Stimulated activated CD8-positive, alpha-beta memory T cell treated with anti-CD3 and anti-CD28 coated beads, Interleukin-15, amount 100 ng/mL, for 48 hours (primary cell): Measurements from ENCODE around the gene ASAP3.
A peak's percentile ranks its signal among the peaks of the same experiment; 100 is the strongest.

Source experiments
- DNase-seq, 2 donors: peaks; one replicate each; pipeline ENCODE4 v3.0.0-alpha.2; 2020; ENCODE audit warnings: low read depth in 2 of 2

ASAP3 gene

DNA sequence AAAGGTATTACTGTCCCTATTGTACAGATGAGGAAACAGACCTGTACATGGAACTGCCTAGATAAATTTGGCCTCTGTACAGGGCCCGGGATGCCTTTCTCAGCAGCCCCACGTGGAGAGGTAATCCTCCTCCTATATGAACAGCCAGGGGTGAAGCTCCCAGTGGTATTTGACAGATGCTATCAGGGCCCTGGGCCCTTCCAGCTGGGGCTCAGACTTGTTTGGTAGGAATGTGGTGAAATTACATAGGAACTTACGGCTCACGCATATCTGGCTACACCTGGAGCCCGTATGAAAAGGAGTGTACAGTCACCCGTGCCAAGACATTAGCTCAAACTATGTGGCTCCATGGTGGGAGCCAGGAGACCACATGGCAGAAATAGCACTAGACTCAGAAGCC, 34.7 kb downstream of the ASAP3 start:
- no peak for DNase-seq

DNA sequence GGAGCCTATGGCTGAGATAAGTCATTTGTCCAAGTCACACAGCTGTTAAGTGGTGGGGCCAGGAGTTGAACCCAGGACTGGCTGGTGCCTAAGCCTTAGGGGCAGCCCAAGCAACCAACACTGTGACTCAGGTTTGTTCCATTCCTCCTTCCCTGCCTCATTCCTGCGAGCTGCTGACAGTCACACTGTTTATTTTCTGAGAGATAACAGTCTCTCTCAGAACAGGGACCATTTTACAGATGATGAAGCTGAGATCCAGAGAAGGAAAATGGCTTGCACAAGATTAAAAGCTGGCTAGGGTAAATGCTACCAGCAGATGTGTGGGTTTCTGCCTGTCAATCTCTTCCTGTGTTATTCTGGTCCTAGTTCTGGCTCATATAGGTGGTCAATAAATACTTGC, 35.1 kb downstream of the ASAP3 start:
- no peak for DNase-seq

DNA sequence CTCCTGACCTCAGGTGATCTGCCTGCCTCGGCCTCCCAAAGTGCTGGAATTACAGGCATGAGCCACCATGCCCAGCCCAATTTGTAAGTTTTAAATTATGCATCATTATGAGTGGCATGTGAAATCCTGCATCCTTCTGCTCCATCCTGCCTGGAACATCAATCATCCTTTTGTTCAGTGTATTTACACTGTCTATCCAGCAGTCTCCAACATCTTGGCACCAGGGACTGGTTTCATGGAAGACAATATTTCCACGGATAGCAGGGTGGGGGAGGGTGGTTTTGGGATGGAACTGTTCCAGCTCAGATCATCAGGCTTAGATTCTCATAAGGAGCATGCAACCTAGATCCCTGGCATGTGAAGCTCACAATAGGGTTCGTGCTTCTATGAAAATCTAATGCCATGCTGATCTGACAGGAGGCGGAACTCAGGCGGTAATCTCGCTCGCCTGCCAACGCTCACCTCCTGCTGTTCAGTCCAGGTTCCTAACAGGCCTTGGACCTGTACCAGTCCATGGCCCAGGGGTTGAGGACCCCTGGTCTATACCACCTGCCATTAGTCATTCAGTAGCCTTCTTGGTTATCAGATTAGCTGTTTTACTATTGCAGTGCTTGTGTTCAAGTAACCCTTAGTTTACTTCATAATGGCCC, 37.2 kb downstream of the ASAP3 start:
- no peak for DNase-seq

DNA sequence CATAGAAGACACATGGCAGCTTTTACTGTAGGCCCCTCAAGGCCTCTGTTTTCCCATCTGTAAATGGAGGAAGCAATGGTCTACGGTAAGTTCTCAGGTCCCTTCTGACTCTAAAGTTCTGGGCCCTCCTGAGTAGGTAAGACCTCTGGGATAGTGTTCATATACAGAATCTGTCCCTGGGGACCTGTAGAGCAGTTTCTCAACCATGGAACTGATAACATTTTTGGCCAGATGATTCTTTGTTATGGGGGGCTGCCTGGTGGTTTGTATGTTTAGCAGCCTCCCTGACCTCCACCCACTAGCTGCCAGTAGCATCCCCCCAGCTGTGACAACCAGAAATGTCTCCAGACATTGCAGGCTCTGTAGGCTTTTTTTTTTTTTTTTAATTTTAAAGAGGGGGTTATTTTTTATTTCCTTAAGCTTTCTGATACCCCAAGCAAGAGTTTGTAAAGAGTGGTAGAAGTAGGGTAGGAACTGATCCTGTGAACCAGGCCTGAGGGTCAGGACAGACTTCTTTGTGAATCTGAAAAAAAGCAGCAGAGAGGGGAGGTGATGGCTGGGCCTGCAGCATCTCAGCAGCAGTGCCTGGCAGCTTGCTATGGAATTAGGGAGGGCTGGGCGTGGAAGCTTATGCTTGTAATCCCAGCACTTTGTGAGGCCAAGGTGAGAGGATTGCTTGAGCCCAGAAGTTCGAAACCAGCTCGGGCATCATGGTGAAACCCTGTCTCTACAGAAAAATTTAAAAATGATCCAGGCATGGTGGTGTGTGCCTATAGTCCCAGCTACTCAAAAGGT, 39.2 kb downstream of the ASAP3 start:
- DNase-seq = no peak

DNA sequence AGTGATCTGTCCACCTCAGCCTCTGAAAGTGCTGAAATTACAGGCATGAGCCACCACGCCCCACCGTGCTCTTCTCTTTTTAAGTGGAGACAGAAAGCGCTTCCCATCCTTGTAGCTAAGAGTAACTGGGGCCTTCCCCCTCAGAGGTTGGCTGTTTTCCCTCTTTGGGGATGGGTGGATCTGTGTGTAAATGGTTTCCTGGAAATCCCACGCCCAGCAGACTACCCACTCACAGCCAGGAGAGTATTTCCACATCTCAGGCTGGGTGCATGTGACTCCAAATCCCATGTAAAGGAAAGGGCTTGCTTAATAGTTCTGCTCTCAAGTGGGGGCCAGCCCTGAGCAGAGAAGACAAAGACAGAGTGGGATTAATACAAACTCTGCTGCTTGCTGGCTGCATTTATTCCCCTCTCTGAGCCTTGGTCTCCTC, 39.9 kb downstream of the ASAP3 start:
- DNase-seq = no peak

DNA sequence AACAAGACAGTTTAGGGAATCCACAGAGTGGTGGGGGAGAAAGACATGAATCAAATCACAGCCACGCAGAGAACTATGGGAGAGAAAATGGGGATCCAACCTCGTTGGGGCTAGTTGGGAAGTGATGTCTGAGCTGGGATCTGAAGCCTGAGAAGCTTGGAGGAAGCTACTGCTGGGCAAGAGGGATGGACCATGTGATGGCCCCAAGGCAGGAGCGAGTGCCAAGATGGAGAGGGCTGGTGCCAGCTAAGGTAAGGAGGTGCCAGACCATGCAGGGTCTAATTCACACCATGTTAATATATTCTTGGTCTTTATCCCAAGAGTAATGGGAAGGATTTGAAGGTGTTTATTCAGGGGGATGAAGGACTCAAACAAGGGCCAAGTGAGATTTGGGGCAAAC, 41.2 kb downstream of the ASAP3 start:
- no peak for DNase-seq

DNA sequence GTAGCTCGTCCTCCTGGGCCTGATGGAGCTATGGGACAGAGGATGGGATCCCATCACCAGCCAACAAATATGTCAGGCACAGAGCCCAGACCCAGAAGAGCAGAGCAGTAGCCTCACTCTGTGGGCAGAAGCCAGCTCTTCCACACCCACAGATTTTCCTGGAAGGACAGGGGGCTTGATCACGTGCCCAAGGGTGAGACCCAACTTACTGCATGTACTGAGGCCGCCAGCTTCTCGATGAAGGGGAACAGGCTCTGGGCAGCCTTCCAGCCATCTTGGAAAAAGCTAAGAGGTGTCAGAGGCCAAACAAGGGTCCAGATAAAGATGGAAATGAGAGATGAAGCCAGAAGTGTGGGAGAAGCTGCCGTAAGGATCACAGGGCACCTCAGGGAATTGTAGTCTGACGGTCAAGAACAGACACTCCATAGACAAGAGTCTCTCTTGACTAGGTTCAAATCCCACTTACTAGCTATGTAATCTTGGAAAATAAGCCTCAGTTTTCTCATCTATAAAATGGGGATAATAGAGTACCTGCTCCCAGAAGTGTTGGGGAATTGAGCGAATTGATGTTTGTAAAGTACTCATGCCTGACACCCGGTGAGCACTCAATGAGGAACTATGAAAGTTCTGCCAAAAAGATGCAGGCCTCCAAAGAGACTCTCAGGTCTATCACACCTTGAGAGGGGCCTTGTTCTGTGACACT, 42.4 kb downstream of the ASAP3 start:
- DNase-seq = no peak

DNA sequence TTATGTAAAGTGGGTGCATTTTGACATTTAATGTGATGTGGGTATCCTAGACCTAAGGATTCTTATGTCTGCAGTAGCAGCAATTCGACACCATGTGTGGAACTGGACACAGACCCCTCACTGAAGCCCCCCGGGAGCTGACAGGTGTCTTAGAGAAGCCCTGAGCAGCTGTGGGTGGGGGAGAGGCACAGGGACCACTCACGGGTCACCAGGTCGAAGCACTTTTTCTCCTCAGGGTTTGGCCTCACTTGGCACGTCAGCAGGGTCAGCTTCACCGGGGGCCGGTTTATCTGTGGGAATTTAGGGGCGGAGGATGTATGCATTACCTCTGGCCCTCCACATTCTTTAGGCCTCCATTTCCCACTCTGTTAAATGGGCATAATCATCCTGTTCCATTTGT, 45.4 kb downstream of the ASAP3 start:
- no peak for DNase-seq

DNA sequence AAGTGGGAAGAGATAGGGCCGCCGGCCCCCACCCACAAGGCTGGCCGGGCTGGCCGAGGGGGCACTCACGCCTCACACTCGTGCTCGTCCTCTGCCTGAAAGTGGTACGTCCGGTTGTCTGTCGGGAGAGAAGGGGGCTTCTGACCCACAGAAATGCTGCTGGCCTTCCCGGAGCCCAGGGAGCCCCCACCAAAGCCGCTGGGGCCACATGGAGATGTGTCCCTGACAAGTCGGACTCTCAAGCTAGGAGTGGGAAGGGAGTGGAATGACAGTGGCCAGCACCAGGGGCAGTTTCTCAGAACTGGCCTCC, 46.7 kb downstream of the ASAP3 start:
- DNase-seq = no peak

DNA sequence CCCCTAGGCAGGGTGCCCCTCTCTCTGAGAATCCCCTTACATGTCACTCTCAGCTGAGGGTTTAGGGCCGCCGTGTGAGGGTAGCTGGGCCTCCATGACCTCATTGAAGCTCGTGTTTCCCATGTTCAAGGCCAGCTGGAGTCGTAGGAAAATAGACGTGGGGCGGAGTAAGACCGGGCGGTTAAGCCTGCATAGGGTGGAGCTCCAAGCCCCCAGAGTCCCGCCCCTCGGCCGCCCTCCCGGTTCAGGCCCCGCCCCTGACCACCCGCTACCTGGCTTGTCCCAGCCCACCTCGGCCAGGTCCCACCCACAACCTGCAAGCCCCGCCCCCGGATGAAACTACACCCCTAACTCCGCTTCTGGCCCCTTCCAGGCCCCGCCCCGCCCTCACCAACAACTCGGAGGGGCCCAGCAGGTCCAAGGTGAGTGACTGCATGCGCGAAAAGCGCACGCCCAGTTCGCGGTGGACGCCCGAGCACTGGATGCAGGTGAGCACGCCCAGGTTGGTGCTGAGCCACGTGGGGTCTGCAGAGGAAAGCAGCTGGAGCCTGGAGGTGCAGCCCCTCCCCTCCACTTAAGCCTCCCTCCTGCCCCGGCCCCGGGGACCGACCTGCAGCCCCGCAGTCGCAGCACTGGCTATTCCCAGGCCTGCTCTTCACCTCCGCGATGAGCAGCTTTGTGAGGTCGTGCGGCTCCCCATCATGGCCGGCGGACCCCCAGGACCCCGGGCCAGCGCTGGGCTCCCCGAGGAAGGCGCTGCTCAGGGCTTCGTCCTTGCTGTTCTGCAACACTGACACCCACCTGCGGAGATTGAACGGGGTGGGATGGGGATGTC, 47.2 kb downstream of the ASAP3 start:
- DNase-seq = peak in 1 of 2 donors; percentile 10

DNA sequence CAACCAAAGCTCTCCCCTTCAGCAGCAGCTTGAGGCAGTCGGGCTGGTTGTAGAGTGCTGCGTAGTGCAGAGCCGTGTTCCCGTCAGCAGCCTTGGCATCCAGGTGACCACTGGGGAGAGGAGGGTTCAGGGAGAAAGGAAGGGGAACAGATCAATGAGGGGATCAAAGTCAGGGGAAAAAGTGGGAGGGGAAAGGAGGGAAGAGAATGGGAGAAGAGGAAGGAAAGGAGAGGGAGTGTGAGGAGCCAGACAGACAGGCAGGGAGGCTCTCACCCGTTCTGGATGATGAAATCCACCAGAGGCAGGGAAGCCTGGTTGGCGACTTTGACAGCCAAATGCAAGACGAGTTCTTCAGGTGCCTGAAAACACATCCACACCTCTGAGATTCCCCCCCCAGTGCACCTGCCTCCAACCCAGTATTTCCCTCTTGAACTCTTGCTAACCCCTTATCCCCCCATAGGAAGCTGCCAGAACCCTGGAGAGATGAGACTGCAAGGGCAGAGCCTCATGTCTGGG, 49.7 kb downstream of the ASAP3 start:
- DNase-seq = no peak

DNA sequence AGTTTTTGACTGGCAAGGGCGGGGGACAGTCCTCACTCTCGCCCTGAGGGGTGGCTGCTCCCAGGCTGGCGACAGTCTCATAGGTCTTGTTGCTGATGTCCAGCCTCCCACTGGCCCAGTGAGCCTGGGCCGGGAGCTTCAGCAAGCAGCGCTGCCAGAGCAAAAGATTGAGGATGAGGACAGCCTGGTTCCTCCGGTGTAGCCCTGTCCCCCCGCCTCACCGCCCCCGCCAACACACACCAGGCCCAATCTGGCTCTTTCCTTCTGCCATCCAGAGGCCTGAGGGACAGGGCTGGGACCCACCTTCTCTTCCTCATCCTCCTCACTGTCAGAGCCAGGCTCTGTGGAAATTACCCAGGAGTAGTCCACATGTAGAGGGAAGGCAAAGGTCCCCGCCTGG, 50.9 kb downstream of the ASAP3 start:
- no peak for DNase-seq

DNA sequence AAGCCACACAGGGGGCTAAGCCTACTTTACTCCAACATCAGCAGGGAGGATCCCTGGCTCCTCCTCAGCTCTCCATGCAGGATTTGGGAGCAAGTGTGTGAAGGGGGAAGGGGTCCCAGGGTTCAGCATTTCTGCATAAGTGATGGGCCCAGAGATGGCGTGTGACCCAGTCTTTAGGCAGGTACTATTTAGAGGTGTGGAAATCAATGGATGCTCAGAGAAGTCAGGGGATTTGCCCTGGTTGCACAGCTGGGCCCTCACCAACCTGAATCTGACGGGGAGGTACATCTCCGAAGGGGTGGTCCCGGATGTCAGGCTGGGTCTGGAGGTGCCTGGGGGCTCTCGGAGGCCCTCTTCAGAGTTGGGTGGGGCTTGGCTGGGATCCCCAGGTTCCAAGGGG, 52.5 kb downstream of the ASAP3 start:
- no peak for DNase-seq

DNA sequence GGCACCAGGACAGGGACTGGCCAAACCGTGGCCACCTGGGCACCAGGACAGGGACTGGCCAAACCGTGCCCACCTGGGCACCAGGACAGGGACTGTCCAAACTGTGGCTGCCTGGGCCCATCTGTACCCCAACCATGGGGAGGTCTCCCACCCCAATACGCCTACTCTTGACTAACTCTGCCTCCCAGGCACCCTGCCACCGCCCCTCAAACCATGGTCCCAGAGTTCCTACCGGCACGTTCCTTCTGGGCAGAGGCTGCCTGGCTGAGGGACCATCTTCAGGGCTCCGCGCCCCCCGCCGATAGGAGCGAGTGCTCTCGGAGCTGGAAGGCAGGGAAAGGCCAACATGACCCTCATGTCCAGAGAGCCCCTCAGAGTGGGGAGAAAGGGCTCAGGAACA, 53.2 kb downstream of the ASAP3 start:
- no peak for DNase-seq

DNA sequence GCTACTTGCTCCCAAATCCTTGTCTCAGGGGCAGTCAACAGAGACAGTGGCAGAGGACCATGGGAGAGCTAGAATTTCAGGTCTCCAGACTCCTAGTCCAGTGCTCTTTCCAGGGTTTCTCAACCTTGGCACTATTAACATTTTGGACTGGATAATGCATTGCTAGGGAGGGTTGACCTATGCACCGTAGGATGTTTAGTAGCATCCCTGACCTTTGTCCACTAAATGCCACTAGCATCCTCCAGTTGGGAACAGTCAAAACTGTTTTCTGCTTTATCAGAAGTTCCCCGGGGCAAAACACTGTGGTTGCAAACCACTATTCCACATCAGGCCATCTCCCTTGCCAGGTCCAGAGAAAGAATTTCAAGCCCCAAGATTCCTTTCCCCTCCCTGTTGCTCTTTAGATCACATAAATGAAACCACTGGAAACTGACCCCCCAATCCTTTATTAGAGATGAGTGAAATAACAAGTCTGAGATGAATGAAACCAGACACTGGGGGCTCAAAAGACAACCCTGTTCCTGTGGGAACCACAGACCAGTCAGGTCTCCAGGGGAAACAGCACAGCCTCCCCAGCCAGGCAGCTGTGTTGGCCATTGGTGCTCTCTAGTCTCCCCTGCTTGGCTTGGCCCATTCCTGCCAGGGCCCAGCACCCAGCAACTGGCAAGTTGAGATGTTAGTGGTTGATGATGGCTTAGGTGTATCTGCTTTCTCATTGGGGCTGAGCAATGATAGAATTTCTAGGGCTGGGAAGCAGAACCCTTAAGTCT, 55.7 kb downstream of the ASAP3 start:
- DNase-seq = no peak

DNA sequence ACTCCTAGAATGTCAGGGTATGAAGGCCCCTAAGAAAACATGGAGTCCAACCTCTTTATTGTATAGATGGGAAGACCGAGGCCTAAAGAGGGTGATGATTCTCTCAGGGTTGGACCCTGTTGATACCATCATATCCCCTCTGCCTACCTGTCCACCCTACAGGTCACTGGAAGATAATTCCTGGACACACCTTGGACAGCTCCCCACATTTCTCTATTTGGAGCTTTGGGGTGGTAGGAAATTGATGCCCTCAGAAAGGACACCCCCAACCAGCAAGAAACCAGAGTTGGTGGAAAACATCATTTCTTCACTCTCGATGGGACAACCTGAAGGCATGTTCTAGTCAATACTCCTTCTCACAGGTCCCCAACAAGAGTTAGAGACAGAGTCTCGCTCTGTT, 56.4 kb downstream of the ASAP3 start:
- DNase-seq = no peak

DNA sequence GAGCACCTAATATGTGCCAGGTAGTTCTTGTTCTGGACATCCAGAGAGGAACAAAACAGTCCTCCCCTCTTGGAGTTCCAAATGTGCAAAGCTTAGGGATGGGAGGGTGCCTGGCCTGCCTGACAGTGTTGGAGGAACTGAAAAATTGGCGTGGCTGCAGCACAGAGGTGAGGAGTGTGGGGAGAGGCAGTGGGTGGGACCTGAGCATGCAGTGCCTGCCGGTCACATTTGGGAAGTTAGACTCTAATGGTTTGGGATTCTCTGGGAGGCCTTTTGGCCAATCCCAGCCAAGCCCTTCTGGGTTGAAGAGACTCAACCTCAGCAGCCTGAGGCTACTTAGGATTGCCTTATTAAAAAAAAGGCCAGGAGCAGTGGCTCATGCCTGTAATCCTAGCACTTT, 57.2 kb downstream of the ASAP3 start:
- no peak for DNase-seq

DNA sequence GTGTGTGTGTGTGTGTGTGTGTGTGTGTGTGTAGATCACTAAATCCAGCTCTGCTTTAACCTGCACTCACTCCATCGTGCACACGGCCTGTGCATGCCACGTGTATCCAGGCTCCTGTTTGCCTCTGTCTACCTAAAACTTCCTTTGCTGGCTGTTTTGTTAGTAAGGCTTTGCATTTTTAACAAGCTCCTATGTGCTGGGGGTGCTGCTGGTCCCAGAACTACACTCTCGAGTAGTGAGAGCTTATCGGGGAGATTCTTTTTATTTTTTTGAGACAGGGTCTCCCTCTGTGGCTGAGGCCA, 58.8 kb downstream of the ASAP3 start:
- no peak for DNase-seq

DNA sequence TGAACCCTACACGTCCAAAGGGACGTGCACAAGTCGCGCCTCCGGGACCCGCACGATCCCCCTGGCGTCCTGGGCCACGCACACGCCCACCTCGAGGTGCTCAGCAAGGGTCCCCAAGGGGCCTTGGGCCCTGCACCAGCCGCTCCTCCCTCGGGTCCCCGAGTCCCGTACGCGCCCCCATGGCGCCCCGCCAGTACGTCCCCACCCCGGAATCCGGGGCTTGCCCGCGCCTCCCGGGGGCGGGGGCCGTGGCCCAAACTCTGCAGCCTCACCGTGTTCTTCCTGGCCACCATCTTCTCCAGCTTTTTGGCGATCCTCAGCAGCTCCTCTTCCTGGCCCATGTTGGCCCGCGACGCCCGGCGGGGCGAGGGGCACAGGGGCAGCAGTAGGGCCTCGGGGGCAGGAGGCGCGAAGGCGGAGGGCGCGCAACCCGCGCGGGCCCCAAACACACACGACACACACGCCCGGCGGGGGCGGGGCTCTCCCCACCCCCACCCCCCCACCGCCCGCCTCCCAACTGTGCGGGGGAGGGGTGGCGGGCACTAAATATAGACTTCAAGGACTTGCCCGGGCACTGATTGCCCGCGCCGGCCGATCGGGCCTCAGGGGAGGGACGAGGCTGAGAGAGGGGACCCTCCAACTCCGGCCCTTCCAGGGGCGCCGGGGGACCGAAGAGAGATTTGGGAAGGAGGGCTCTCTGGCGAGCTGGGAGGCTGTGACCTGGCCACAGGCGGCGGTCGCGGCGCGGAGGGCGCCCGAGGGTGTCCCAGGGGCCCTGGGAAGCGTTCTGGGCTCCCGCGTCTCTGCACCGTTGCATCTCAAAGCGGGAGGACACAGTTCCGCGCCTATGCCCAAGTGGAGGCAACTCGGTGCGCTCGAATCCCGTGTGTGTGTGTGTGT, 59.4 kb downstream of the ASAP3 start, which contains the start of gene TCEA3:
Gene TCEA3 (minus strand): TSS at position 456 of the 900 bp plus-strand sequence. CDS start 115 bp downstream, at position 341.
- DNase-seq = no peak
